GM19035 (cell line): ENCODE data around the gene CDC45.
"Not testable (repeated sequence)": the region's sequence is repeated elsewhere in the genome, so short reads cannot be mapped to it uniquely, and the experiment has no call there.

Experiments
- ATAC-seq: cut with Tn5 transposase; IDR thresholded peaks from one replicate; pipeline ENCODE4 v1.9.1; 2021; ENCODE audit not compliant: unreplicated experiment

CDC45 gene

GRCh38 chr22:19526076-19526701 is 46.5 kb downstream of the CDC45 start:
- no peak for ATAC-seq

- no peak for ATAC-seq
Measured at GRCh38 chr22:19526702-19527111, 47.0 kb downstream of the CDC45 start.

GRCh38 chr22:19527321-19527721 is 47.6 kb downstream of the CDC45 start:
- ATAC-seq: no peak

- no peak for ATAC-seq
Measured at GRCh38 chr22:19527861-19528417, 48.2 kb downstream of the CDC45 start.

GRCh38 chr22:19529811-19530210 is 50.1 kb downstream of the CDC45 start:
- ATAC-seq: no peak

GRCh38 chr22:19530751-19531150 is 51.0 kb downstream of the CDC45 start:
- ATAC-seq: no peak

GRCh38 chr22:19531327-19531726 is 51.6 kb downstream of the CDC45 start:
- ATAC-seq: not testable (repeated sequence)

GRCh38 chr22:19533049-19533626 is 53.4 kb downstream of the CDC45 start:
- no peak for ATAC-seq

- no peak for ATAC-seq
Measured at GRCh38 chr22:19533857-19534256, 54.1 kb downstream of the CDC45 start.

- ATAC-seq: no peak
Measured at GRCh38 chr22:19535001-19535400, 55.3 kb downstream of the CDC45 start.

GRCh38 chr22:19536564-19536963 is 56.8 kb downstream of the CDC45 start:
- ATAC-seq: no peak

GRCh38 chr22:19537941-19538488 is 58.3 kb downstream of the CDC45 start:
- ATAC-seq: no peak

GRCh38 chr22:19540394-19540793 is 60.7 kb downstream of the CDC45 start:
- no peak for ATAC-seq

GRCh38 chr22:19543970-19544708 is 64.4 kb downstream of the CDC45 start:
- ATAC-seq: no peak

- ATAC-seq: no peak
Measured at GRCh38 chr22:19545935-19546207, 66.2 kb downstream of the CDC45 start.

GRCh38 chr22:19546680-19547079 is 67.0 kb downstream of the CDC45 start:
- ATAC-seq: no peak

- no peak for ATAC-seq
Measured at GRCh38 chr22:19547620-19548019, 67.9 kb downstream of the CDC45 start.

GRCh38 chr22:19548427-19548826 is 68.7 kb downstream of the CDC45 start:
- ATAC-seq: not testable (repeated sequence)

GRCh38 chr22:19548964-19549363 is 69.2 kb downstream of the CDC45 start:
- no peak for ATAC-seq

GRCh38 chr22:19549428-19549827 is 69.7 kb downstream of the CDC45 start:
- ATAC-seq: no peak

- ATAC-seq: no peak
Measured at GRCh38 chr22:19550382-19550781, 70.7 kb downstream of the CDC45 start.

GRCh38 chr22:19553201-19553600 is 73.5 kb downstream of the CDC45 start:
- ATAC-seq: no peak
